GM12878 (cell line): ENCODE measurements around the gene PRDM16. TPM values are rescaled to one million over a fixed set of nuclear protein-coding genes. Genes with fewer than 3 reads are reported as not detected.

Source experiments
- ATAC-seq: fragments of 200-7000 bp; cut with Tn5 transposase; 3 replicates; pipeline ENCODE4 v1.9.1; 2020; ENCODE audit warnings: mild to moderate bottlenecking, moderate library complexity
- BruUV-seq: library from RNA; stranded (reverse); fragments of 400-500 nt; replicated peaks from 2 replicates; lab custom pipeline; 2021; lab: Mats Ljungman, UMichigan
- CTCF ChIA-PET: fragments of 300-600 bp; sonication (Branson Sonifier 250); formaldehyde crosslinking; extraction: SDS; loops from one replicate; lab custom pipeline; 2021; ENCODE audit warnings: inconsistent platforms; lab: Yijun Ruan, JAX
- POLR2A ChIA-PET: fragments of 350-600 bp; formaldehyde crosslinking; extraction: SDS; loops from one replicate; lab custom pipeline; 2021; ENCODE audit warnings: inconsistent platforms; lab: Charles Lee
- RAD21 ChIA-PET: fragments of 300-600 bp; sonication (Branson Sonifier 250); formaldehyde crosslinking; loops from one replicate; lab custom pipeline; 2023; ENCODE audit warnings: antibody characterized with exemption; ENCODE audit not compliant: unreplicated experiment; lab: Charles Lee
- SMC1A ChIA-PET: fragments of 300-600 bp; sonication (Branson Sonifier 250); formaldehyde crosslinking; loops from one replicate; lab custom pipeline; 2023; ENCODE audit not compliant: unreplicated experiment, uncharacterized antibody; lab: Charles Lee
- DNase-seq: peaks from one replicate; pipeline ENCODE4 v3.0.0-alpha.2; 2011; ENCODE audit warnings: low read depth, low spot score
- FAIRE-seq: peaks from 3 replicates; lab custom pipeline; 2011; peaks lifted over from hg19 to GRCh38; lab: Jason Lieb, UNC
- H2AFZ ChIP-seq: 2 replicates; pipeline ENCODE4 v1.6.0; 2011; ENCODE audit warnings: low read depth, low read length, control low read depth; ENCODE audit not compliant: control insufficient read depth
- H3K27ac ChIP-seq: 2 replicates; pipeline ENCODE4 v1.5.1; 2011; ENCODE audit warnings: control low read depth; ENCODE audit not compliant: control insufficient read depth, insufficient read depth
- H3K27me3 ChIP-seq, 2 experiments: replicated peaks in 1 of 2; 2 replicates each; pipeline versions ENCODE4 v1.6.0 to v1.6.1; 2011; ENCODE audit warnings: low read length in 1 of 2; ENCODE audit not compliant: control insufficient read depth in 2 of 2, insufficient read depth in 2 of 2
- H3K36me3 ChIP-seq, 2 experiments: 2 replicates each; pipeline ENCODE4 v1.5.1; 2011; ENCODE audit warnings: low read length in 1 of 2; ENCODE audit not compliant: control insufficient read depth in 2 of 2, insufficient read depth in 2 of 2
- H3K4me1 ChIP-seq: 2 replicates; pipeline ENCODE4 v1.6.1; 2011; ENCODE audit warnings: mild to moderate bottlenecking, low read length, moderate library complexity, mixed read lengths; ENCODE audit not compliant: control insufficient read depth, insufficient read depth
- H3K4me2 ChIP-seq: 2 replicates; pipeline ENCODE4 v1.6.0; 2011; ENCODE audit warnings: control low read depth; ENCODE audit not compliant: control insufficient read depth, insufficient read depth
- H3K4me3 ChIP-seq: fragments of 200-600 bp; sonication (generic); 2 replicates; pipeline ENCODE4 v1.5.1; 2016
- H3K79me2 ChIP-seq: 2 replicates; pipeline ENCODE4 v1.6.0; 2011; ENCODE audit warnings: low read length; ENCODE audit not compliant: control insufficient read depth, insufficient read depth
- H3K9ac ChIP-seq: 2 replicates; pipeline ENCODE4 v1.8.0; 2011; ENCODE audit warnings: low read length, control low read depth, mixed read lengths; ENCODE audit not compliant: control insufficient read depth, insufficient read depth
- H3K9me3 ChIP-seq: replicated peaks from 3 replicates; pipeline ENCODE4 v1.5.1; 2011; ENCODE audit warnings: mild to moderate bottlenecking, low read length; ENCODE audit not compliant: control insufficient read depth, insufficient read depth
- H4K20me1 ChIP-seq: 2 replicates; pipeline ENCODE4 v1.6.0; 2011; ENCODE audit not compliant: control insufficient read depth, insufficient read depth
- BHLHE40 ChIP-seq, 2 experiments: fragments of 450-650 bp in 1 of 2; IDR thresholded peaks; 2 replicates each; pipeline ENCODE4 v1.6.1; 2011 to 2017; ENCODE audit warnings: low read depth in 2 of 2, borderline replicate concordance in 1 of 2, improper control_type of control experiment in 1 of 2, low read length in 1 of 2, mild to moderate bottlenecking in 1 of 2
- CBFB ChIP-seq: IDR thresholded peaks from 2 replicates; pipeline ENCODE4 v1.6.1; 2016; ENCODE audit warnings: antibody characterized with exemption, low read depth
- CBX5 ChIP-seq: sonication (generic); IDR thresholded peaks from 2 replicates; pipeline ENCODE4 v1.6.1; 2016; ENCODE audit warnings: low read depth, moderate library complexity, mild to moderate bottlenecking, inconsistent platforms
- CUX1 ChIP-seq: IDR thresholded peaks from 2 replicates; pipeline ENCODE4 v1.6.1; 2012; ENCODE audit warnings: improper control_type of control experiment, low read depth, low read length; ENCODE audit not compliant: insufficient replicate concordance
- EP300 ChIP-seq, 2 experiments: fragments of 150-350 bp in 1 of 2; IDR thresholded peaks; 2 replicates each; pipeline ENCODE4 v1.6.1; 2011 to 2012; ENCODE audit warnings: low read depth in 2 of 2, low read length in 2 of 2, borderline replicate concordance in 1 of 2, improper control_type of control experiment in 1 of 2, inconsistent platforms in 1 of 2; ENCODE audit not compliant: control insufficient read depth in 1 of 2
- GABPA ChIP-seq: IDR thresholded peaks from 2 replicates; pipeline ENCODE4 v1.6.1; 2014; ENCODE audit warnings: antibody characterized with exemption, low read depth, mild to moderate bottlenecking, inconsistent platforms
- HDAC2 ChIP-seq: fragments of 200-600 bp; sonication (generic); IDR thresholded peaks from 2 replicates; pipeline ENCODE4 v1.6.1; 2017
- PAX8 ChIP-seq: fragments of 450-650 bp; IDR thresholded peaks from 2 replicates; pipeline ENCODE4 v1.6.1; 2017; ENCODE audit warnings: mild to moderate bottlenecking, moderate library complexity
- STAT3 ChIP-seq: IDR thresholded peaks from 2 replicates; pipeline ENCODE4 v1.6.1; 2011; ENCODE audit warnings: low read depth, low read length, improper control_type of control experiment
- ZZZ3 ChIP-seq: IDR thresholded peaks from 2 replicates; pipeline ENCODE4 v1.6.1; 2011; ENCODE audit warnings: low read depth; ENCODE audit not compliant: control insufficient read depth, insufficient read length
- WGBS: methylation state at CpG from one replicate; pipeline ENCODE4 v1.1.6; 2016; ENCODE audit warnings: low lambda C conversion rate; ENCODE audit not compliant: insufficient replicate concordance, insufficient coverage; ENCODE audit errors: missing lambda C conversion rate; 5-methylcytosine and 5-hydroxymethylcytosine counted together
- in situ Hi-C: fragments of 300-500 bp; cut with MboI; formaldehyde crosslinking; loops from 9 replicates; pipeline ENCODE4 v1.14.3; 2018; ENCODE audit warnings: mixed read lengths
- intact Hi-C: fragments of 100-400 bp; cut with micrococcal nuclease; formaldehyde crosslinking; loops from one replicate; pipeline ENCODE4 v1.14.2; 2022; ENCODE audit not compliant: unreplicated experiment
- polyA plus RNA-seq, 11 experiments: library from polyadenylated mRNA; depleted of rRNA in 4 of 11; unstranded in 6 of 11; stranded (reverse) in 5 of 11; fragments of >200 nt; fragmentation: Nextera tagmentation in 4 of 11; fragmentation: Illumina TruSeq in 1 of 11; extraction: Ambion mirVana in 4 of 11; extraction: Trizol in 1 of 11; gene quantifications; 1 replicate in 1 of 11; 2 replicates in 10 of 11; pipeline versions ENCODE4 v1.2.1 to v1.2.3, GENCODE V29; 2011 to 2016; ENCODE audit warnings: inconsistent platforms in 2 of 11, missing spikeins in 2 of 11, low read depth in 1 of 11
- total RNA-seq, 4 experiments: library from RNA; depleted of rRNA in 3 of 4; stranded (reverse); fragments of >200 nt in 3 of 4; fragmentation: Illumina TruSeq in 1 of 4; extraction: Trizol in 1 of 4; gene quantifications; 2 replicates each; pipeline versions ENCODE4 v1.2.1 to v1.2.3, GENCODE V29; 2013 to 2021
- TF ChIP-seq, protein P1 (sequence below): fragments of 450-650 bp; formaldehyde crosslinking; IDR thresholded peaks from 2 replicates; pipeline ENCODE4 v1.4.0; 2022; ENCODE audit warnings: mild to moderate bottlenecking, moderate library complexity
- TF ChIP-seq, protein P2 (sequence below): fragments of 450-650 bp; IDR thresholded peaks from 2 replicates; pipeline ENCODE4 v1.6.1; 2014; ENCODE audit warnings: mild to moderate bottlenecking

The PRDM16 gene
- total and polyA plus RNA-seq, 10 of the 15 experiments (the other 5 are each of a cell fraction or from before 2014, with no cell fraction given), result 0.03 TPM; not detected in 9

GRCh38 chr1:3292051-3292722 lies 223.2 kb downstream of the PRDM16 start (continued):
- TF ChIP-seq CUX1, result no peak
- TF ChIP-seq, all 136 proteins: peak for 0

DNA sequence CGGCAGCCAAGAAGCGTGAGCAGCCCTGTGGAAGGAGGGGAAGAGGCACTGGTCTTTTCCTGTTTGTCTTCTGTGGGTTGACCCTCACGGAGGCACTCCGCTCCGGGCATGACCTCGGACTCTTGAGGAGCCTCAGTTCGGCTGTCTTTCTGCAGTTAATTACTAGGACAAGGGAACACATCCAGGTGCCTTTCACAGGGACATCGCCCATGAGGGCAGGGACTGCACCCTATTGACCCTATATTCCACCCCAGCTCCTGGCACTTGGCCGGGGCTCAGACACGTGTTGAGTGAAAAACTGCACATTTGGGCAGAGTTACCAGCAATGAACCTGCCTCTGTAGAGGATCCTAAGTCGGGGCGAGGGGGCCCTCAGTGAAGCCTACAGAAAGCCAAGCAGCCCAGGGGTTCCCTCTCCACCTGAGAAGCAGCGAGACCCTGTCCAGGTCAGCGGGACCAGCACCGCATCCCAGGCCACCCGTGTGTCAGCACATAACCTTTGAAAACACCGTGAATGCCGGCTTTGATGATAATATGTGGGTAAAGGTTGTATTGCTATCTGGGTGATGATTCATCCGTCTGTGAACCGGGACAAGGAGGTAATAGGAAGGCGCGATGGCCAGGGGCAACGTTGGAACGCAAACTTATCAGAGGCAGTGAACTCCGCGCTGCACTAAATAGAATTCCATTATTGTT lies 224.0 kb downstream of the PRDM16 start:
- Histone ChIP-seq H3K4me1 (no peaks in the 10 kb centered on the region), H3K27me3 (no peaks in the 10 kb centered on the region), H3K79me2 (no peaks in the 10 kb centered on the region), H2AFZ (no peak overlapping the region), H3K9ac (no peak overlapping the region), H3K4me2 (no peak overlapping the region), H3K36me3 (no peaks in the 10 kb centered on the region), H3K4me3 (no peak overlapping the region), H3K9me3 (no peaks in the 10 kb centered on the region), H3K27ac (no peak overlapping the region), H4K20me1 (no peaks in the 10 kb centered on the region)
- ChIA-PET POLR2A (no interaction called here), CTCF (no interaction called here), RAD21 (no interaction called here), SMC1A (no interaction called here)
- in situ Hi-C loops, result no loop called here
- intact Hi-C loops, result no loop called here
- no TSS peak for BruUV-seq
- DNase-seq (no peak), FAIRE-seq (no peak), ATAC-seq (no peak)
- WGBS, result 63% methylated on average over 26 of the region's 26 CpGs
- TF ChIP-seq STAT3 (no peak), ZZZ3 (no peak), PAX8 (no peak), GABPA (no peak), HDAC2 (no peak), CBFB (no peak), EP300 (IDR thresholded peaks at IDR 0.05; ENCODE audit: borderline replicate concordance in 1 of 2, control insufficient read depth in 1 of 2, low read depth in 2 of 2, low read length in 2 of 2) (no peak), BHLHE40 (IDR thresholded peaks at IDR 0.05; ENCODE audit: borderline replicate concordance in 1 of 2, low read depth in 2 of 2, low read length in 1 of 2) (no peak), CBX5 (no peak)
- TF ChIP-seq, protein P1, sequence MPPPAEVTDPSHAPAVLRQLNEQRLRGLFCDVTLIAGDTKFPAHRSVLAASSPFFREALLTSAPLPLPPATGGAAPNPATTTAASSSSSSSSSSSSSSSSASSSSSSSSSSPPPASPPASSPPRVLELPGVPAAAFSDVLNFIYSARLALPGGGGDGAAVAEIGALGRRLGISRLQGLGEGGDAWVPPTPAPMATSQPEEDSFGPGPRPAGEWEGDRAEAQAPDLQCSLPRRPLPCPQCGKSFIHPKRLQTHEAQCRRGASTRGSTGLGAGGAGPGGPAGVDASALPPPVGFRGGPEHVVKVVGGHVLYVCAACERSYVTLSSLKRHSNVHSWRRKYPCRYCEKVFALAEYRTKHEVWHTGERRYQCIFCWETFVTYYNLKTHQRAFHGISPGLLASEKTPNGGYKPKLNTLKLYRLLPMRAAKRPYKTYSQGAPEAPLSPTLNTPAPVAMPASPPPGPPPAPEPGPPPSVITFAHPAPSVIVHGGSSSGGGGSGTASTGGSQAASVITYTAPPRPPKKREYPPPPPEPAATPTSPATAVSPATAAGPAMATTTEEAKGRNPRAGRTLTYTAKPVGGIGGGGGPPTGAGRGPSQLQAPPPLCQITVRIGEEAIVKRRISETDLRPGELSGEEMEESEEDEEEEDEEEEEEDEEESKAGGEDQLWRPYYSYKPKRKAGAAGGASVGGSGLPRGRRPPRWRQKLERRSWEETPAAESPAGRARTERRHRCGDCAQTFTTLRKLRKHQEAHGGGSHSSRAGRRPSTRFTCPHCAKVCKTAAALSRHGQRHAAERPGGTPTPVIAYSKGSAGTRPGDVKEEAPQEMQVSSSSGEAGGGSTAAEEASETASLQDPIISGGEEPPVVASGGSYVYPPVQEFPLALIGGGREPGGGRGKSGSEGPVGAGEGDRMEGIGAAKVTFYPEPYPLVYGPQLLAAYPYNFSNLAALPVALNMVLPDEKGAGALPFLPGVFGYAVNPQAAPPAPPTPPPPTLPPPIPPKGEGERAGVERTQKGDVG (CRISPR knock-in tag), result no peak
- TF ChIP-seq, protein P2, sequence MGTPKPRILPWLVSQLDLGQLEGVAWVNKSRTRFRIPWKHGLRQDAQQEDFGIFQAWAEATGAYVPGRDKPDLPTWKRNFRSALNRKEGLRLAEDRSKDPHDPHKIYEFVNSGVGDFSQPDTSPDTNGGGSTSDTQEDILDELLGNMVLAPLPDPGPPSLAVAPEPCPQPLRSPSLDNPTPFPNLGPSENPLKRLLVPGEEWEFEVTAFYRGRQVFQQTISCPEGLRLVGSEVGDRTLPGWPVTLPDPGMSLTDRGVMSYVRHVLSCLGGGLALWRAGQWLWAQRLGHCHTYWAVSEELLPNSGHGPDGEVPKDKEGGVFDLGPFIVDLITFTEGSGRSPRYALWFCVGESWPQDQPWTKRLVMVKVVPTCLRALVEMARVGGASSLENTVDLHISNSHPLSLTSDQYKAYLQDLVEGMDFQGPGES, result no peak
